WTC11 (cell line): ENCODE data around the gene PTPRN2.

Experiments used
- CTCF ChIP-seq: fragments of 200-600 bp; IDR thresholded peaks from 2 replicates; pipeline ENCODE4 v1.8.0; 2022; ENCODE audit warnings: antibody characterized with exemption
- E2F4 ChIP-seq: sonication (generic); formaldehyde crosslinking; IDR thresholded peaks from 2 replicates; pipeline ENCODE4 v1.8.1; 2022; ENCODE audit warnings: low read depth, mild to moderate bottlenecking, moderate library complexity, missing genetic modification reagents, borderline replicate concordance
- EMX1 ChIP-seq: fragments of 250-450 bp; sonication (Bioruptor Pico); IDR thresholded peaks from 2 replicates; pipeline ENCODE4 v1.8.0; 2021; ENCODE audit warnings: mild to moderate bottlenecking
- FOXK1 ChIP-seq: sonication (generic); formaldehyde crosslinking; IDR thresholded peaks from 2 replicates; pipeline ENCODE4 v1.8.0; 2022; ENCODE audit warnings: mild to moderate bottlenecking, moderate library complexity, missing genetic modification reagents
- GTF2I ChIP-seq: fragments of 250-450 bp; sonication (Bioruptor Pico); conservative IDR thresholded peaks from 2 replicates; pipeline ENCODE4 v1.4.0; 2021; ENCODE audit warnings: mild to moderate bottlenecking
- MAX ChIP-seq: sonication (generic); formaldehyde crosslinking; IDR thresholded peaks from 2 replicates; pipeline ENCODE4 v1.8.0; 2022; ENCODE audit warnings: mild to moderate bottlenecking, missing genetic modification reagents
- SOX15 ChIP-seq: fragments of 250-450 bp; sonication (Bioruptor Pico); IDR thresholded peaks from 2 replicates; pipeline ENCODE4 v1.9.0; 2021; ENCODE audit warnings: mild to moderate bottlenecking
- SP1 ChIP-seq: sonication (generic); formaldehyde crosslinking; conservative IDR thresholded peaks from 2 replicates; pipeline ENCODE4 v1.8.1; 2022; ENCODE audit warnings: missing genetic modification reagents
- TEAD1 ChIP-seq: sonication (generic); formaldehyde crosslinking; IDR thresholded peaks from 2 replicates; pipeline ENCODE4 v1.8.0; 2022; ENCODE audit warnings: mild to moderate bottlenecking, missing genetic modification reagents
- USF2 ChIP-seq: sonication (generic); formaldehyde crosslinking; IDR thresholded peaks from 2 replicates; pipeline ENCODE4 v1.8.1; 2023; ENCODE audit warnings: mild to moderate bottlenecking, missing genetic modification reagents, moderate library complexity

- TF ChIP-seq SP1 (CRISPR knock-in tag) (no peak), EMX1 (no peak), FOXK1 (CRISPR knock-in tag) (no peak), CTCF (no peak), SOX15 (CRISPR knock-in tag) (no peak), USF2 (CRISPR knock-in tag) (no peak), GTF2I (CRISPR knock-in tag) (no peak), TEAD1 (CRISPR knock-in tag) (no peak), MAX (CRISPR knock-in tag) (no peak), E2F4 (no peak)
Observed at GRCh38 chr7:157565981-157566630, 1021.5 kb downstream of the PTPRN2 start.
